WTC11 (cell line): Measurements from ENCODE around the gene KCTD20.

Source experiments
- EMX1 ChIP-seq: fragments of 250-450 bp; sonication (Bioruptor Pico); IDR thresholded peaks from 2 replicates; pipeline ENCODE4 v1.8.0; 2021; ENCODE audit warnings: mild to moderate bottlenecking
- ESRRA ChIP-seq: sonication (generic); formaldehyde crosslinking; IDR thresholded peaks from 2 replicates; pipeline ENCODE4 v1.8.1; 2022; ENCODE audit warnings: mild to moderate bottlenecking, missing genetic modification reagents, borderline replicate concordance
- FOXP1 ChIP-seq: sonication (generic); formaldehyde crosslinking; IDR thresholded peaks from 2 replicates; pipeline ENCODE4 v1.8.0; 2022; ENCODE audit warnings: missing genetic modification reagents, mild to moderate bottlenecking, moderate library complexity, borderline replicate concordance
- JUN ChIP-seq: sonication (generic); formaldehyde crosslinking; IDR thresholded peaks from 2 replicates; pipeline ENCODE4 v1.8.0; 2023; ENCODE audit warnings: mild to moderate bottlenecking, missing genetic modification reagents
- OVOL2 ChIP-seq: fragments of 250-450 bp; sonication (Bioruptor Pico); IDR thresholded peaks from 2 replicates; pipeline ENCODE4 v1.9.0; 2021; ENCODE audit warnings: mild to moderate bottlenecking, borderline replicate concordance
- SMAD3 ChIP-seq: sonication (generic); formaldehyde crosslinking; IDR thresholded peaks from 2 replicates; pipeline ENCODE4 v1.8.0; 2022; ENCODE audit warnings: missing genetic modification reagents, mild to moderate bottlenecking, borderline replicate concordance
- TEAD4 ChIP-seq: sonication (generic); formaldehyde crosslinking; IDR thresholded peaks from 2 replicates; pipeline ENCODE4 v1.8.0; 2022; ENCODE audit warnings: mild to moderate bottlenecking, missing genetic modification reagents
- ZNF138 ChIP-seq: sonication (generic); formaldehyde crosslinking; conservative IDR thresholded peaks from 2 replicates; pipeline ENCODE4 v1.8.1; 2022; ENCODE audit warnings: mild to moderate bottlenecking, moderate library complexity, missing genetic modification reagents
- TF ChIP-seq, protein P1 (sequence below): fragments of 200-600 bp; IDR thresholded peaks from 2 replicates; pipeline ENCODE4 v1.8.0; 2022; ENCODE audit warnings: antibody characterized with exemption
- TF ChIP-seq, protein P2 (sequence below): sonication (generic); formaldehyde crosslinking; IDR thresholded peaks from 2 replicates; pipeline ENCODE4 v1.8.1; 2023; ENCODE audit warnings: mild to moderate bottlenecking, moderate library complexity, missing genetic modification reagents
- TF ChIP-seq, protein P3 (sequence below): sonication (generic); formaldehyde crosslinking; IDR thresholded peaks from 2 replicates; pipeline ENCODE4 v1.8.1; 2022; ENCODE audit warnings: low read depth, missing genetic modification reagents, borderline replicate concordance
- TF ChIP-seq, protein P4 (sequence below): fragments of 250-450 bp; sonication (Bioruptor Pico); IDR thresholded peaks from 2 replicates; pipeline ENCODE4 v2.1.2; 2022; ENCODE audit warnings: mild to moderate bottlenecking, moderate library complexity
- TF ChIP-seq, protein P5 (sequence below): sonication (generic); formaldehyde crosslinking; IDR thresholded peaks from 2 replicates; pipeline ENCODE4 v1.8.1; 2023; ENCODE audit warnings: mild to moderate bottlenecking, missing genetic modification reagents

DNA sequence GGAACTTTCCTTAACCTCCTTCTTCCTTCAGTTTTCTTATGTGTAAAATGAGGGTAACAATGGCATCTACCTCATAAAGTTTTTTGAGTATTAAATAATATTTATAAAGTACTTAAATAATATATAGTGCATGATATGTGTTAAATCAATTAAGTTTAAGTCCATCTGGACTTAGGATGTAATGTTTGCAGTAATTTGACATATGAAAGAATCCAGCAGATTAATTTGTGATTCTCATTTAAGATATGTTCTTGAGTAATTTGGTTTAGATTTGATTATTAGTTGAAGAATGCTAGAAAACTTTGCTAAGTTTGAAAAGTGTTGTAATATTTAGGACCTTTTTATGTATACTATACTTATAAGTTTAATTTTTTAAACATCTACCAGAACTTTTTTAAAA, 18.1 kb downstream of the KCTD20 start:
- TF ChIP-seq JUN (CRISPR knock-in tag): no peak
- TF ChIP-seq, protein P1, sequence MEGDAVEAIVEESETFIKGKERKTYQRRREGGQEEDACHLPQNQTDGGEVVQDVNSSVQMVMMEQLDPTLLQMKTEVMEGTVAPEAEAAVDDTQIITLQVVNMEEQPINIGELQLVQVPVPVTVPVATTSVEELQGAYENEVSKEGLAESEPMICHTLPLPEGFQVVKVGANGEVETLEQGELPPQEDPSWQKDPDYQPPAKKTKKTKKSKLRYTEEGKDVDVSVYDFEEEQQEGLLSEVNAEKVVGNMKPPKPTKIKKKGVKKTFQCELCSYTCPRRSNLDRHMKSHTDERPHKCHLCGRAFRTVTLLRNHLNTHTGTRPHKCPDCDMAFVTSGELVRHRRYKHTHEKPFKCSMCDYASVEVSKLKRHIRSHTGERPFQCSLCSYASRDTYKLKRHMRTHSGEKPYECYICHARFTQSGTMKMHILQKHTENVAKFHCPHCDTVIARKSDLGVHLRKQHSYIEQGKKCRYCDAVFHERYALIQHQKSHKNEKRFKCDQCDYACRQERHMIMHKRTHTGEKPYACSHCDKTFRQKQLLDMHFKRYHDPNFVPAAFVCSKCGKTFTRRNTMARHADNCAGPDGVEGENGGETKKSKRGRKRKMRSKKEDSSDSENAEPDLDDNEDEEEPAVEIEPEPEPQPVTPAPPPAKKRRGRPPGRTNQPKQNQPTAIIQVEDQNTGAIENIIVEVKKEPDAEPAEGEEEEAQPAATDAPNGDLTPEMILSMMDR: no peak
- TF ChIP-seq TEAD4 (CRISPR knock-in tag): no peak
- no peak for TF ChIP-seq FOXP1
- TF ChIP-seq, protein P2, sequence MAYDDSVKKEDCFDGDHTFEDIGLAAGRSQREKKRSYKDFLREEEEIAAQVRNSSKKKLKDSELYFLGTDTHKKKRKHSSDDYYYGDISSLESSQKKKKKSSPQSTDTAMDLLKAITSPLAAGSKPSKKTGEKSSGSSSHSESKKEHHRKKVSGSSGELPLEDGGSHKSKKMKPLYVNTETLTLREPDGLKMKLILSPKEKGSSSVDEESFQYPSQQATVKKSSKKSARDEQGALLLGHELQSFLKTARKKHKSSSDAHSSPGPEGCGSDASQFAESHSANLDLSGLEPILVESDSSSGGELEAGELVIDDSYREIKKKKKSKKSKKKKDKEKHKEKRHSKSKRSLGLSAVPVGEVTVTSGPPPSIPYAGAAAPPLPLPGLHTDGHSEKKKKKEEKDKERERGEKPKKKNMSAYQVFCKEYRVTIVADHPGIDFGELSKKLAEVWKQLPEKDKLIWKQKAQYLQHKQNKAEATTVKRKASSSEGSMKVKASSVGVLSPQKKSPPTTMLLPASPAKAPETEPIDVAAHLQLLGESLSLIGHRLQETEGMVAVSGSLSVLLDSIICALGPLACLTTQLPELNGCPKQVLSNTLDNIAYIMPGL (CRISPR knock-in tag): no peak
- TF ChIP-seq ZNF138 (CRISPR knock-in tag): no peak
- TF ChIP-seq, protein P3, sequence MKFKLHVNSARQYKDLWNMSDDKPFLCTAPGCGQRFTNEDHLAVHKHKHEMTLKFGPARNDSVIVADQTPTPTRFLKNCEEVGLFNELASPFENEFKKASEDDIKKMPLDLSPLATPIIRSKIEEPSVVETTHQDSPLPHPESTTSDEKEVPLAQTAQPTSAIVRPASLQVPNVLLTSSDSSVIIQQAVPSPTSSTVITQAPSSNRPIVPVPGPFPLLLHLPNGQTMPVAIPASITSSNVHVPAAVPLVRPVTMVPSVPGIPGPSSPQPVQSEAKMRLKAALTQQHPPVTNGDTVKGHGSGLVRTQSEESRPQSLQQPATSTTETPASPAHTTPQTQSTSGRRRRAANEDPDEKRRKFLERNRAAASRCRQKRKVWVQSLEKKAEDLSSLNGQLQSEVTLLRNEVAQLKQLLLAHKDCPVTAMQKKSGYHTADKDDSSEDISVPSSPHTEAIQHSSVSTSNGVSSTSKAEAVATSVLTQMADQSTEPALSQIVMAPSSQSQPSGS (CRISPR knock-in tag): no peak
- TF ChIP-seq SMAD3 (CRISPR knock-in tag): no peak
- TF ChIP-seq OVOL2 (CRISPR knock-in tag): no peak
- TF ChIP-seq EMX1: no peak
- TF ChIP-seq ESRRA: no peak
- TF ChIP-seq, protein P4, sequence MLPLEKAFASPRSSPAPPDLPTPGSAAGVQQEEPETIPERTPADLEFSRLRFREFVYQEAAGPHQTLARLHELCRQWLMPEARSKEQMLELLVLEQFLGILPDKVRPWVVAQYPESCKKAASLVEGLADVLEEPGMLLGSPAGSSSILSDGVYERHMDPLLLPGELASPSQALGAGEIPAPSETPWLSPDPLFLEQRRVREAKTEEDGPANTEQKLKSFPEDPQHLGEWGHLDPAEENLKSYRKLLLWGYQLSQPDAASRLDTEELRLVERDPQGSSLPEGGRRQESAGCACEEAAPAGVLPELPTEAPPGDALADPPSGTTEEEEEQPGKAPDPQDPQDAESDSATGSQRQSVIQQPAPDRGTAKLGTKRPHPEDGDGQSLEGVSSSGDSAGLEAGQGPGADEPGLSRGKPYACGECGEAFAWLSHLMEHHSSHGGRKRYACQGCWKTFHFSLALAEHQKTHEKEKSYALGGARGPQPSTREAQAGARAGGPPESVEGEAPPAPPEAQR (CRISPR knock-in tag): no peak
- TF ChIP-seq, protein P5, sequence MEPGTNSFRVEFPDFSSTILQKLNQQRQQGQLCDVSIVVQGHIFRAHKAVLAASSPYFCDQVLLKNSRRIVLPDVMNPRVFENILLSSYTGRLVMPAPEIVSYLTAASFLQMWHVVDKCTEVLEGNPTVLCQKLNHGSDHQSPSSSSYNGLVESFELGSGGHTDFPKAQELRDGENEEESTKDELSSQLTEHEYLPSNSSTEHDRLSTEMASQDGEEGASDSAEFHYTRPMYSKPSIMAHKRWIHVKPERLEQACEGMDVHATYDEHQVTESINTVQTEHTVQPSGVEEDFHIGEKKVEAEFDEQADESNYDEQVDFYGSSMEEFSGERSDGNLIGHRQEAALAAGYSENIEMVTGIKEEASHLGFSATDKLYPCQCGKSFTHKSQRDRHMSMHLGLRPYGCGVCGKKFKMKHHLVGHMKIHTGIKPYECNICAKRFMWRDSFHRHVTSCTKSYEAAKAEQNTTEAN (CRISPR knock-in tag): no peak
